HL-60 (cell line): ENCODE data around the gene PTPRT.

ENCODE experiments used
- CTCF ChIP-seq: IDR thresholded peaks from one replicate; pipeline ENCODE4 v1.5.1; 2011; ENCODE audit warnings: low read length, control low read depth, inconsistent platforms; ENCODE audit not compliant: insufficient read depth
- GABPA ChIP-seq: IDR thresholded peaks from 2 replicates; pipeline ENCODE4 v1.6.1; 2012; ENCODE audit warnings: low read depth

- TF ChIP-seq CTCF (no peak), GABPA (no peak)
Measured at GRCh38 chr20:42749556-42749955, 440.1 kb downstream of the PTPRT start.
